Natural killer cell (primary cell): ENCODE data around the gene CCDC69. TPM values are rescaled to one million over a fixed set of nuclear protein-coding genes. Genes with fewer than 3 reads are reported as not detected.

Experiments
- ATAC-seq, 3 donors: fragments of 150-1000 bp in 2 of 3; fragments of 200-7000 bp in 1 of 3; cut with Tn5 transposase; 1 replicate in 1 of 3; 2 replicates in 2 of 3; pipeline ENCODE4 v1.10.0; 2021; ENCODE audit warnings: mild to moderate bottlenecking in 2 of 3, moderate library complexity in 2 of 3
- DNase-seq, 2 donors: peaks; one replicate each; pipeline versions ENCODE4 v3.0.0 to v3.0.0-alpha.2; 2013 to 2021; ENCODE audit warnings: mixed read lengths in 1 of 2
- H3K27ac ChIP-seq: one replicate; pipeline ENCODE4 v1.5.1; 2013; ENCODE audit warnings: mild to moderate bottlenecking, low read length
- H3K27me3 ChIP-seq: one replicate; pipeline ENCODE4 v1.6.1; 2013; ENCODE audit warnings: low read length; ENCODE audit not compliant: control insufficient read depth, insufficient read depth
- H3K36me3 ChIP-seq: one replicate; pipeline ENCODE4 v1.6.1; 2013; ENCODE audit warnings: low read length; ENCODE audit not compliant: control insufficient read depth, insufficient read depth
- H3K4me1 ChIP-seq: one replicate; pipeline ENCODE4 v1.6.1; 2013; ENCODE audit warnings: low read length; ENCODE audit not compliant: control insufficient read depth, insufficient read depth
- H3K4me3 ChIP-seq: one replicate; pipeline ENCODE4 v1.5.1; 2013; ENCODE audit warnings: low read length
- H3K9me3 ChIP-seq: one replicate; pipeline ENCODE4 v1.6.1; 2013; ENCODE audit warnings: low read length; ENCODE audit not compliant: control insufficient read depth, insufficient read depth
- H3K27ac Mint-ChIP-seq, 2 donors: one replicate each; pipeline ENCODE4 v1.8.0; 2022; ENCODE audit warnings: mild to moderate bottlenecking in 2 of 2, mixed read lengths in 2 of 2, moderate library complexity in 1 of 2
- H3K27me3 Mint-ChIP-seq, 2 donors: one replicate each; pipeline ENCODE4 v1.8.0; 2022; ENCODE audit warnings: low read depth in 2 of 2, mixed read lengths in 2 of 2
- H3K36me3 Mint-ChIP-seq: one replicate; pipeline ENCODE4 v1.8.0; 2022; ENCODE audit warnings: mixed read lengths
- H3K4me1 Mint-ChIP-seq, 2 donors: one replicate each; pipeline ENCODE4 v1.8.0; 2022; ENCODE audit warnings: mixed read lengths in 2 of 2
- H3K4me3 Mint-ChIP-seq: one replicate; pipeline ENCODE4 v1.8.0; 2022; ENCODE audit warnings: mild to moderate bottlenecking, moderate library complexity, mixed read lengths
- H3K9me3 Mint-ChIP-seq, 2 donors: one replicate each; pipeline ENCODE4 v1.8.0; 2022; ENCODE audit warnings: mixed read lengths in 2 of 2
- CTCF ChIP-seq: fragments of 200-600 bp; IDR thresholded peaks from one replicate; pipeline ENCODE4 v1.8.0; 2022; ENCODE audit warnings: antibody characterized with exemption
- WGBS: methylation state at CpG from one replicate; pipeline ENCODE4 v1.1.7; 2013; ENCODE audit warnings: missing lambda C conversion rate; ENCODE audit not compliant: insufficient coverage; 5-methylcytosine and 5-hydroxymethylcytosine counted together
- intact Hi-C: fragments of 100-400 bp; cut with micrococcal nuclease; formaldehyde crosslinking; loops from one replicate; pipeline ENCODE4 v1.14.2; 2022
- total RNA-seq, 4 donors: library from RNA; stranded (reverse); fragments of 120-200 nt in 1 of 4; gene quantifications; one replicate each; pipeline versions ENCODE4 v1.2.3 to v1.2.4, GENCODE V29; 2013 to 2022

Gene CCDC69
- total RNA-seq, 3 donors from 2014 or later (not counting 1 experiment from before 2014, with no cell fraction given) = 181 to 227 (median 204) TPM

- no peaks in the 10 kb centered on the region for H3K9me3 ChIP-seq
- Mint-ChIP-seq H3K9me3 (no peaks in the 10 kb centered on the region), H3K27me3 (peaks cover 4 to 5% of the 10 kb centered on the region in 2 donors), H3K4me3 (peak overlapping the region; percentile 92), H3K4me1 (peaks cover 34 to 36% of the 10 kb centered on the region in 2 donors), H3K27ac (peak overlapping the region; percentile 85 to 86), H3K36me3 (no peaks in the 10 kb centered on the region)
- 40% methylated on average over 4 of the region's 5 CpGs for WGBS
- intact Hi-C loops = loop anchor here (5.0 to 10.0 kb wide), 2 partner anchors 41 to 521 kb away; partner anchors contain the start of gene G3BP1
- H3K27ac ChIP-seq = peak overlapping the region; percentile 48
- H3K36me3 ChIP-seq = no peaks in the 10 kb centered on the region
- TF ChIP-seq CTCF = no peak
- peak overlapping the region; percentile 58 for H3K4me3 ChIP-seq
- DNase-seq (no peak), ATAC-seq (no peak)
- peaks cover 34% of the 10 kb centered on the region for H3K4me1 ChIP-seq
- no peaks in the 10 kb centered on the region for H3K27me3 ChIP-seq
These were observed 29.7 kb upstream of the CCDC69 start for GRCh38 chr5:151253605-151253950.

- Histone ChIP-seq H3K36me3 (no peaks in the 10 kb centered on the region), H3K4me1 (peaks cover 29% of the 10 kb centered on the region), H3K4me3 (peak within 1 kb of the TSS; percentile 59)
These were observed 29.1 kb upstream of the CCDC69 start, which contains the start of gene GM2A for GRCh38 chr5:151252762-151253604. Gene GM2A (plus strand): TSS chr5:151253185. CDS start chr5:151253217, 32 bp downstream.

GRCh38 chr5:151251621-151252020, 27.7 kb upstream of the CCDC69 start:
- Histone ChIP-seq H3K9me3 (no peaks in the 10 kb centered on the region), H3K36me3 (no peaks in the 10 kb centered on the region), H3K27ac (no peak overlapping the region), H3K4me1 (peaks cover 19% of the 10 kb centered on the region), H3K4me3 (no peak overlapping the region), H3K27me3 (no peaks in the 10 kb centered on the region)
- intact Hi-C loops = loop anchor here (5.0 to 10.0 kb wide), 2 partner anchors 39 to 523 kb away; partner anchors contain the start of gene G3BP1
- ATAC-seq (no peak), DNase-seq (no peak)
- no peaks in the 10 kb centered on the region for H3K9me3 Mint-ChIP-seq
- peaks cover 25 to 30% of the 10 kb centered on the region in 2 donors for H3K4me1 Mint-ChIP-seq
- H3K27ac Mint-ChIP-seq = peak overlapping the region; percentile 85 to 86
- H3K27me3 Mint-ChIP-seq = peaks cover 5 to 7% of the 10 kb centered on the region in 2 donors
- TF ChIP-seq CTCF = no peak
- 91% methylated on average over 3 of the region's 4 CpGs for WGBS
- no peaks in the 10 kb centered on the region for H3K36me3 Mint-ChIP-seq
- peak overlapping the region; percentile 92 for H3K4me3 Mint-ChIP-seq

More at GRCh38 chr5:151252762-151253604, 29.1 kb upstream of the CCDC69 start, which contains the start of gene GM2A:
- Mint-ChIP-seq H3K4me1 (peaks cover 34 to 35% of the 10 kb centered on the region in 2 donors), H3K36me3 (no peaks in the 10 kb centered on the region), H3K9me3 (no peaks in the 10 kb centered on the region), H3K27me3 (peaks cover 5 to 7% of the 10 kb centered on the region in 2 donors), H3K27ac (peak within 1 kb of the TSS; percentile 85 to 86), H3K4me3 (peak within 1 kb of the TSS; percentile 92)
- Histone ChIP-seq H3K27me3 (no peaks in the 10 kb centered on the region), H3K27ac (peak within 1 kb of the TSS; percentile 51), H3K9me3 (no peaks in the 10 kb centered on the region)
- TF ChIP-seq CTCF = no peak
- ATAC-seq = peak; percentile 95 to 99 (median 97)
- peak; percentile 93 to 99 for DNase-seq
- under 1% methylated on average over 52 of the region's 52 CpGs for WGBS
- intact Hi-C loops = loop anchor here (5.0 to 10.0 kb wide), 2 partner anchors 41 to 522 kb away; partner anchors contain the start of gene G3BP1
